HepG2 (cell line): Measurements from ENCODE around the gene ESYT1. TPM values are rescaled to one million over a fixed set of nuclear protein-coding genes. Genes with fewer than 3 reads are reported as not detected.

Experiments used
- AGO1 ChIP-seq: fragments of 200-400 bp; formaldehyde crosslinking; IDR thresholded peaks from 2 replicates; pipeline ENCODE4 v1.6.1; 2017; ENCODE audit warnings: mild to moderate bottlenecking, low read depth, low read length, moderate library complexity; ENCODE audit not compliant: poor library complexity, severe bottlenecking
- ARNTL ChIP-seq: sonication (generic); formaldehyde crosslinking; IDR thresholded peaks from 2 replicates; pipeline ENCODE4 v1.4.0; 2020; ENCODE audit warnings: mild to moderate bottlenecking, missing genetic modification reagents
- CREB3 ChIP-seq: sonication (generic); formaldehyde crosslinking; IDR thresholded peaks from 2 replicates; pipeline ENCODE4 v1.5.0; 2020; ENCODE audit warnings: missing genetic modification reagents
- ERF ChIP-seq: IDR thresholded peaks from 2 replicates; pipeline ENCODE4 v1.6.1; 2018; ENCODE audit warnings: missing biosample characterization, missing genetic modification reagents
- MAFG ChIP-seq: sonication (generic); formaldehyde crosslinking; IDR thresholded peaks from 2 replicates; pipeline ENCODE4 v1.5.1; 2020; ENCODE audit warnings: mild to moderate bottlenecking, missing genetic modification reagents
- MYNN ChIP-seq: sonication (generic); formaldehyde crosslinking; IDR thresholded peaks from 2 replicates; pipeline ENCODE4 v1.4.0; 2020; ENCODE audit warnings: mild to moderate bottlenecking, low read depth, missing genetic modification reagents
- RCOR2 ChIP-seq: IDR thresholded peaks from 2 replicates; pipeline ENCODE4 v1.6.1; 2016; ENCODE audit warnings: missing biosample characterization, missing genetic modification reagents
- REPIN1 ChIP-seq: sonication (generic); formaldehyde crosslinking; IDR thresholded peaks from 2 replicates; pipeline ENCODE4 v1.8.0; 2022; ENCODE audit warnings: missing genetic modification reagents, low read depth, mild to moderate bottlenecking, borderline replicate concordance
- STAT6 ChIP-seq: sonication (generic); formaldehyde crosslinking; IDR thresholded peaks from 2 replicates; pipeline ENCODE4 v1.4.0; 2020; ENCODE audit warnings: missing genetic modification reagents, mild to moderate bottlenecking, borderline replicate concordance
- TEAD2 ChIP-seq: sonication (generic); formaldehyde crosslinking; IDR thresholded peaks from 2 replicates; pipeline ENCODE4 v1.9.0; 2021; ENCODE audit warnings: missing genetic modification reagents
- TRIM22 ChIP-seq: fragments of 450-650 bp; IDR thresholded peaks from 2 replicates; pipeline ENCODE4 v1.6.1; 2017
- TSC22D2 ChIP-seq: sonication (generic); formaldehyde crosslinking; IDR thresholded peaks from 2 replicates; pipeline ENCODE4 v1.5.1; 2020; ENCODE audit warnings: missing genetic modification reagents, mild to moderate bottlenecking, borderline replicate concordance
- UBTF ChIP-seq: sonication (generic); formaldehyde crosslinking; IDR thresholded peaks from 2 replicates; pipeline ENCODE4 v1.4.0; 2020; ENCODE audit warnings: mild to moderate bottlenecking, missing genetic modification reagents
- YY1 ChIP-seq: IDR thresholded peaks from 2 replicates; pipeline ENCODE4 v1.6.1; 2011; ENCODE audit warnings: low read length, low read depth, moderate library complexity, mild to moderate bottlenecking; ENCODE audit not compliant: insufficient read depth, insufficient replicate concordance
- ZFAT ChIP-seq: sonication (generic); formaldehyde crosslinking; conservative IDR thresholded peaks from 2 replicates; pipeline ENCODE4 v1.8.1; 2023; ENCODE audit warnings: missing genetic modification reagents, inconsistent platforms
- ZFP62 ChIP-seq: sonication (generic); formaldehyde crosslinking; IDR thresholded peaks from 2 replicates; pipeline ENCODE4 v1.4.0; 2020; ENCODE audit warnings: missing genetic modification reagents
- ZFP82 ChIP-seq: sonication (generic); formaldehyde crosslinking; IDR thresholded peaks from 2 replicates; pipeline ENCODE4 v1.5.1; 2020; ENCODE audit warnings: mild to moderate bottlenecking, missing genetic modification reagents, borderline replicate concordance
- ZNF138 ChIP-seq: sonication (generic); formaldehyde crosslinking; IDR thresholded peaks from 2 replicates; pipeline ENCODE4 v1.5.0; 2020; ENCODE audit warnings: mild to moderate bottlenecking, low read depth, missing genetic modification reagents
- ZNF225 ChIP-seq: sonication (generic); formaldehyde crosslinking; IDR thresholded peaks from 2 replicates; pipeline ENCODE4 v1.4.0; 2020; ENCODE audit warnings: mild to moderate bottlenecking, missing genetic modification reagents
- ZNF264 ChIP-seq: sonication (generic); formaldehyde crosslinking; IDR thresholded peaks from 2 replicates; pipeline ENCODE4 v1.4.0; 2020; ENCODE audit warnings: missing genetic modification reagents
- ZNF292 ChIP-seq: sonication (generic); formaldehyde crosslinking; IDR thresholded peaks from 2 replicates; pipeline ENCODE4 v1.8.1; 2022; ENCODE audit warnings: mild to moderate bottlenecking, low read depth, missing genetic modification reagents, borderline replicate concordance
- ZNF34 ChIP-seq: sonication (generic); formaldehyde crosslinking; IDR thresholded peaks from 2 replicates; pipeline ENCODE4 v1.4.0; 2020; ENCODE audit warnings: mild to moderate bottlenecking, missing genetic modification reagents, borderline replicate concordance
- polyA plus RNA-seq, 8 experiments: library from polyadenylated mRNA; depleted of rRNA in 3 of 8; stranded (reverse) in 7 of 8; unstranded in 1 of 8; fragments of >200 nt; fragmentation: Illumina TruSeq in 4 of 8; extraction: Trizol in 4 of 8; gene quantifications; 2 replicates each; pipeline versions ENCODE4 v1.2.1 to v1.2.3, GENCODE V29; 2011 to 2016; ENCODE audit warnings: low read depth in 4 of 8, missing spikeins in 1 of 8, mixed read lengths in 1 of 8; ENCODE audit not compliant: insufficient read depth in 1 of 8
- total RNA-seq, 5 experiments: library from RNA; depleted of rRNA; stranded (reverse); fragments of >200 nt; fragmentation: Illumina TruSeq; extraction: Trizol; gene quantifications; 2 replicates each; pipeline ENCODE4 v1.2.3, GENCODE V29; 2016; ENCODE audit warnings: low read depth in 1 of 5
- TF ChIP-seq, protein P1 (sequence below): sonication (generic); formaldehyde crosslinking; IDR thresholded peaks from 2 replicates; pipeline ENCODE4 v1.8.0; 2022; ENCODE audit warnings: mild to moderate bottlenecking, missing genetic modification reagents, moderate library complexity

Gene ESYT1
- total and polyA plus RNA-seq, 2 of the 13 experiments (the other 11 are each of a cell fraction or from before 2014, with no cell fraction given): 66.9 to 71.0 TPM

GRCh38 chr12:56119361-56119796, 8.7 kb upstream of the ESYT1 start (continued):
- TF ChIP-seq UBTF (CRISPR knock-in tag): no peak
- TF ChIP-seq ZNF292 (CRISPR knock-in tag): no peak
- 0 out of 2 replicates have a peak, but pooled peaks have one; percentile 11 for TF ChIP-seq RCOR2 (CRISPR knock-in tag)
- TF ChIP-seq MYNN (CRISPR knock-in tag): no peak
- no peak for TF ChIP-seq STAT6 (CRISPR knock-in tag)
- no peak for TF ChIP-seq TRIM22
- no peak for TF ChIP-seq ZFP82 (CRISPR knock-in tag)
- TF ChIP-seq ZFP62 (CRISPR knock-in tag): no peak
- TF ChIP-seq ZFAT (CRISPR knock-in tag): no peak
- peak; percentile 19 for TF ChIP-seq YY1
- peak; percentile 54; the same call in 1 of the 2 replicates for TF ChIP-seq REPIN1 (CRISPR knock-in tag)
- no peak for TF ChIP-seq AGO1
- TF ChIP-seq MAFG: no peak
- no peak for TF ChIP-seq TEAD2 (CRISPR knock-in tag)
- TF ChIP-seq, protein P1, sequence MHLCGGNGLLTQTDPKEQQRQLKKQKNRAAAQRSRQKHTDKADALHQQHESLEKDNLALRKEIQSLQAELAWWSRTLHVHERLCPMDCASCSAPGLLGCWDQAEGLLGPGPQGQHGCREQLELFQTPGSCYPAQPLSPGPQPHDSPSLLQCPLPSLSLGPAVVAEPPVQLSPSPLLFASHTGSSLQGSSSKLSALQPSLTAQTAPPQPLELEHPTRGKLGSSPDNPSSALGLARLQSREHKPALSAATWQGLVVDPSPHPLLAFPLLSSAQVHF (CRISPR knock-in tag): no peak
- no peak for TF ChIP-seq CREB3
- TF ChIP-seq ZNF264 (CRISPR knock-in tag): no peak
- peak; percentile 80 for TF ChIP-seq ARNTL (CRISPR knock-in tag)
- no peak for TF ChIP-seq ZNF138
- no peak for TF ChIP-seq ZNF225 (CRISPR knock-in tag)
- no peak for TF ChIP-seq TSC22D2 (CRISPR knock-in tag)
- 0 out of 2 replicates have a peak, but pooled peaks have one; percentile 19 for TF ChIP-seq ERF (CRISPR knock-in tag)
- no peak for TF ChIP-seq ZNF34 (CRISPR knock-in tag)
